Measurements from ENCODE around the gene LRRC14B. TPM values are rescaled to one million over a fixed set of nuclear protein-coding genes. Genes with fewer than 3 reads are reported as not detected.

LRRC14B gene
- total RNA-seq, 1 experiment from 2014 or later = not detected

DNA sequence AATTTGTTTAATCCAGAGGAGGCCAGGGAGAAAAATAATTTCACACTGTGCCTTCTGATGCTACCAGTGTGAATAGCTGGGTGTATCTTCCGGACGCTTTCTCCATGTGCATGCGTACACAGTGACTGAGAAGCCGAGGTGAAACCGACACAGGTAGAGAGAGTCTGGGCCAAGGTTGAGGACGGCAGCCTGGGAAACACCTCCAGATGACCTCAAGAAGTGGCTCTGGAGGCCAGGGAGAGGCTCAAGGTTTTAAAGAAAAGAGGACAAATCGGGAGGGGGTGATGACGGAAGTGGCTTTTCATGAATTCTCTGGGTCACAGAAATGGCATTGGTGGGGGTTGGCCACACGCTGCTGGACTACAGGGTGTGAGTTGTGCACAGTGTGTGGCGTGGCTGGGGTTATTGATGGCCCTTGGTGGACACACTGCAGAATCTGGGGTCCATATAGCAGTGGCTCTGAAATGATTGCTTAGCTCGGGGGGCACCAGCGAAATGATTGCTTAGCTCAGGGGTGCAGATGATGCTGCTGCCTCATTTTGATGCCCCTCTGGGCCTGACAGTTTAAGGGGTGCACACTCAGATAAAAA lies 34.1 kb upstream of the LRRC14B start:
- TF ChIP-seq CTCF (conservative IDR thresholded peaks at IDR 0.05; ENCODE audit: low read depth, low read length) (no peak), EZH2 (IDR thresholded peaks at IDR 0.05; ENCODE audit: low read length, unreplicated experiment) (no peak), EZH2phosphoT487 (IDR thresholded peaks at IDR 0.05; ENCODE audit: borderline replicate concordance, low read length) (no peak)
- Histone ChIP-seq H4K20me1 (ENCODE audit: low read length) (no peaks in the 10 kb centered on the region), H3K4me2 (ENCODE audit: low read length) (no peak overlapping the region), H3F3A (ENCODE audit: low read length, unreplicated experiment) (no peaks in the 10 kb centered on the region), H2AFZ (ENCODE audit: low read length) (no peak overlapping the region), H3K9me3 (ENCODE audit: low read length) (no peaks in the 10 kb centered on the region), H3K36me3 (ENCODE audit: low read depth, low read length) (no peaks in the 10 kb centered on the region), H3K27ac (ENCODE audit: low read length) (no peak overlapping the region), H3K4me3 (ENCODE audit: low read length) (no peak overlapping the region), H3K9me2 (replicated peaks; ENCODE audit: low read length) (no peaks in the 10 kb centered on the region), H3K27me3 (ENCODE audit: low read length) (no peaks in the 10 kb centered on the region), H3K79me2 (ENCODE audit: low read length) (no peaks in the 10 kb centered on the region), H3K4me1 (ENCODE audit: insufficient read depth, low read length) (peaks cover 35% of the 10 kb centered on the region), H3K9ac (ENCODE audit: low read length) (no peak overlapping the region)
- BruUV-seq (replicated peaks) = no TSS peak
- intact Hi-C loops (cut with micrococcal nuclease) = no loop called here
- POLR2A ChIA-PET (ENCODE audit: unreplicated experiment) = no interaction called here
- DNase-seq (no peak), ATAC-seq (no peak)
- CTCF ChIA-PET = no interaction called here

DNA sequence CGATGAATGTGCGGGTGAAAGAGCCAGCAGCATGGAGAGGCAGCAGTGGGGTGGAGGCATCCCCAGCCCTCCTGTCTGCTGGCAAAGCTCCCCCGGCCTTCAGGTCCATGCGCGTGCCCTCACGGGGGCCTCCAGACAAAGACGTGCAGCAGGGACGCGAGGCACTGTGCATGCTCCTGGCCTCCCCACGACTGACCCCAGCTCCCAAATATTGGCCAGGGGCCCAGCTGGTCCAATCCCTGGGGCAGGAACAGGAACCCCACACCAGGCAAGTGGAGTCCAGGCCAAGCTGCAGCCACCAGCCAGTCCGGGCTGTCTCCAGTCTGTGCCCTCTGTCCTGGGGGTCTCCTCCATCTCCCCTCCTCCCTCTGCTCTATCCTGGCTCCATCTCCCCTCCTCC lies 33.5 kb upstream of the LRRC14B start:
- no peak overlapping the region for H2AFZ ChIP-seq (ENCODE audit: low read length)
- no peak overlapping the region for H3K4me3 ChIP-seq (ENCODE audit: low read length)
- no peaks in the 10 kb centered on the region for H3K9me2 ChIP-seq (replicated peaks; ENCODE audit: low read length)
- TF ChIP-seq EZH2 (IDR thresholded peaks at IDR 0.05; ENCODE audit: low read length, unreplicated experiment) (no peak), CTCF (conservative IDR thresholded peaks at IDR 0.05; ENCODE audit: low read depth, low read length) (no peak)
- H3K4me2 ChIP-seq (ENCODE audit: low read length) = no peak overlapping the region
- H3F3A ChIP-seq (ENCODE audit: low read length, unreplicated experiment) = no peaks in the 10 kb centered on the region
- ATAC-seq = no peak
- peaks cover 30% of the 10 kb centered on the region for H3K4me1 ChIP-seq (ENCODE audit: insufficient read depth, low read length)
- no peak overlapping the region for H3K27ac ChIP-seq (ENCODE audit: low read length)
- no peak for DNase-seq
- H3K27me3 ChIP-seq (ENCODE audit: low read length) = no peaks in the 10 kb centered on the region
- ChIA-PET CTCF (no interaction called here), POLR2A (ENCODE audit: unreplicated experiment) (no interaction called here)
- H3K79me2 ChIP-seq (ENCODE audit: low read length) = no peaks in the 10 kb centered on the region
- BruUV-seq (replicated peaks) = no TSS peak
- intact Hi-C loops (cut with micrococcal nuclease) = no loop called here
- no peak overlapping the region for H3K9ac ChIP-seq (ENCODE audit: low read length)
- H3K9me3 ChIP-seq (ENCODE audit: low read length) = no peaks in the 10 kb centered on the region
- no peaks in the 10 kb centered on the region for H4K20me1 ChIP-seq (ENCODE audit: low read length)
- no peaks in the 10 kb centered on the region for H3K36me3 ChIP-seq (ENCODE audit: low read depth, low read length)

- POLR2A ChIA-PET (ENCODE audit: unreplicated experiment) = no interaction called here
- DNase-seq (no peak), ATAC-seq (no peak)
- Histone ChIP-seq H3K4me2 (ENCODE audit: low read length) (peak overlapping the region; percentile 64), H3K9me2 (replicated peaks; ENCODE audit: low read length) (no peaks in the 10 kb centered on the region), H3K4me3 (ENCODE audit: low read length) (no peak overlapping the region), H3K9me3 (ENCODE audit: low read length) (no peaks in the 10 kb centered on the region), H3K79me2 (ENCODE audit: low read length) (no peaks in the 10 kb centered on the region), H4K20me1 (ENCODE audit: low read length) (no peaks in the 10 kb centered on the region), H3K9ac (ENCODE audit: low read length) (0 out of 2 replicates have a peak overlapping the region, but pooled peaks have one; percentile 29), H3K4me1 (ENCODE audit: insufficient read depth, low read length) (peaks cover 19% of the 10 kb centered on the region), H3K27ac (ENCODE audit: low read length) (peak overlapping the region; percentile 42; the same call in 1 of the 2 replicates), H3K36me3 (ENCODE audit: low read depth, low read length) (no peaks in the 10 kb centered on the region), H3K27me3 (ENCODE audit: low read length) (no peaks in the 10 kb centered on the region), H3F3A (ENCODE audit: low read length, unreplicated experiment) (peaks cover under 1% of the 10 kb centered on the region), H2AFZ (ENCODE audit: low read length) (no peak overlapping the region)
- no peak for TF ChIP-seq CTCF (conservative IDR thresholded peaks at IDR 0.05; ENCODE audit: low read depth, low read length)
- intact Hi-C loops (cut with micrococcal nuclease) = no loop called here
- no TSS peak for BruUV-seq (replicated peaks)
- CTCF ChIA-PET = interaction anchor here (0.6 kb wide), 1 partner anchor 29 kb away, joined by 3 read pairs; no protein-coding TSS in a partner anchor
Measured at GRCh38 chr5:158807-159447, 32.4 kb upstream of the LRRC14B start.

Data from PC-3 (cell line).